ENCODE measurements around the gene COL5A3.
"Not testable (repeated sequence)": the region's sequence is repeated elsewhere in the genome, so short reads cannot be mapped to it uniquely, and the experiment has no call there.

The COL5A3 gene

DNA sequence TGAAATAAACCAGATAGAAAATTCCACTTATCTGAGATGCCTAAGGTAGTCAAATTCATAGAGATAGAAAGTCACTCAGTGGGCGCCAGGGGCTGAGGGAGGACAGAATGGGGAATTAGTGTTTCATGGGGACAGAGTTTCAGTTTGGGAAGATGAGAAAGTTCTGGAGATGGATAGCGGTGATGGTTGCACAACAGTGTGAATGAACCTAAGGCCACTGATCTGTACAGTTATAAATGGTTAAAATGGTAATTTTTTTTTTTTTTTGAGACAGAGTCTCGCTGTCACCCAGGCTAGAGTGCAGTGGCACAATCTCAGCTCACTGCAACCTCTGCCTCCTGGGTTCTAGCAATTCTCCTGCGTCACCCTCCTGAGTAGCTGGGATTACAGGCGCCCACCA is 12.8 kb upstream of the COL5A3 start:
- not testable (repeated sequence) for H3K27me3 ChIP-seq (ENCODE audit: control insufficient read depth, insufficient read depth, low read length); H3K9ac ChIP-seq (ENCODE audit: low read length); H3K36me3 ChIP-seq (ENCODE audit: control insufficient read depth, insufficient read depth, low read length); H3K4me3 ChIP-seq (ENCODE audit: low read length); H3K9me3 ChIP-seq (ENCODE audit: control insufficient read depth, low read length); H3K4me1 ChIP-seq (ENCODE audit: control insufficient read depth, insufficient read depth, low read length)

- Histone ChIP-seq H3K4me1 (ENCODE audit: control insufficient read depth, insufficient read depth, low read length) (no peaks in the 10 kb centered on the region), H3K27me3 (ENCODE audit: control insufficient read depth, insufficient read depth, low read length) (peaks cover 6% of the 10 kb centered on the region), H3K36me3 (ENCODE audit: control insufficient read depth, insufficient read depth, low read length) (no peaks in the 10 kb centered on the region), H3K9me3 (ENCODE audit: control insufficient read depth, low read length) (no peaks in the 10 kb centered on the region), H3K4me3 (ENCODE audit: low read length) (no peak overlapping the region), H3K9ac (ENCODE audit: low read length) (no peak overlapping the region)
Observed at GRCh38 chr19:10021863-10022262, 11.6 kb upstream of the COL5A3 start.

DNA sequence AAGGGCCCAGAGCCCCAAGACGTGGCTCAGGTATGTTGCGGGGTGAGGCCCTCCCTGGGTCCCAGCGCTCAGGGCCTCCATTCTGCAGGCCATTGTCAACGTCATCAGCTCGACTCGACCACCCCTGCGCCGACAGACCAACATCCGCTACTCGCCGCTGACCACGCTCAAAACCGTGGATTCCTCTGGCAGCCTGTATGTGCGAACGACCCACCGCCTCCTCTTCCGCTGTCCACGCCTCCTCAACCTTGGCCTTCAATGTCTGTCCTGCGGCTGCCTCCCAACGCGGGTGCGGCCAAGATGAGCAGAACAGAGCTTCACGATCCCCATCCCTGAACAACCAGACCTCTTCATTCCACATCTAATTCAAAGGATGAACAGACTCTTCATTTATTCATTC is 11.1 kb upstream of the COL5A3 start:
- Histone ChIP-seq H3K9ac (ENCODE audit: low read length) (no peak overlapping the region), H3K36me3 (ENCODE audit: control insufficient read depth, insufficient read depth, low read length) (no peaks in the 10 kb centered on the region), H3K4me3 (ENCODE audit: low read length) (no peak overlapping the region), H3K9me3 (ENCODE audit: control insufficient read depth, low read length) (no peaks in the 10 kb centered on the region), H3K27me3 (ENCODE audit: control insufficient read depth, insufficient read depth, low read length) (peaks cover 1% of the 10 kb centered on the region), H3K4me1 (ENCODE audit: control insufficient read depth, insufficient read depth, low read length) (no peaks in the 10 kb centered on the region)

DNA sequence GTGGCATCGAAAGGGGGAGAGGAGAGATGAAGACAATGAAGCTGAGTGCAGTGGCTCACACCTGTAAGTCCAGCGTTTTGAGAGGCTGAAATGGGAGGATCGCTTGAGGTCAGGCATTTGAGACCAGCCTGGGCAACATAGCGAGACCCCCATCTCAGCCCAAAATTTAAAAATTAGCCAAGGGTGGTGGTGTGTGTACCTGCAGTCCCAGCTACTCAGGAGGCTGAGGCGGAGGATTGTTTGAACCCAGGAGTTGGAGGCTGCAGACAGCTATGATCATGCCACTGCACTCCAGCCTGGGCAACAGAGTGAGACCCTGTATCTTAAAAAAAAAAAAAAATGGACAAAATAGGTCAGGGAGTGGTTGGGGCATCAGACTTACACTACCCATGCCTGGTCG is 10.5 kb upstream of the COL5A3 start:
- no peaks in the 10 kb centered on the region for H3K36me3 ChIP-seq (ENCODE audit: control insufficient read depth, insufficient read depth, low read length)
- H3K9me3 ChIP-seq (ENCODE audit: control insufficient read depth, low read length) = no peaks in the 10 kb centered on the region
- no peaks in the 10 kb centered on the region for H3K4me1 ChIP-seq (ENCODE audit: control insufficient read depth, insufficient read depth, low read length)
- H3K9ac ChIP-seq (ENCODE audit: low read length) = no peak overlapping the region
- H3K4me3 ChIP-seq (ENCODE audit: low read length) = no peak overlapping the region
- no peaks in the 10 kb centered on the region for H3K27me3 ChIP-seq (ENCODE audit: control insufficient read depth, insufficient read depth, low read length)

DNA sequence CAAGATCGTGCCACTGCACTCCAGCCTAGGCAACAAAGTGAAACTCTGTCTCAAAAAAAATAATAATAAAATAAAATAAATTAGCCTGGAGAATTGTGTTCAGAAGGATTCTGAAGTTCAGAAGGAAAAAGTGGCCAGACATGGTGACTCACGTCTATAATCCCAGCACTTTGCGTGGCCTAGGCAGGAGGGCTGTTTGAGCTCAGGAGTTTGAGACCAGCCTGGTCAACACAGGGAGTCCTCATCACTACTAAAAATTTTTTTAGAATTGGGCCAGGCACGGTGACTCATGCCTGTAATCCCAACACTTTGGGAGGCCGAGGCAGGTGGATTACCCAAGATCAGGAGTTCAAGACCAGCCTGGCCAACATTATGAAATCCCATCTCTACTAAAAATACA is 8.9 kb upstream of the COL5A3 start:
- H3K27me3 ChIP-seq (ENCODE audit: control insufficient read depth, insufficient read depth, low read length) = no peaks in the 10 kb centered on the region

DNA sequence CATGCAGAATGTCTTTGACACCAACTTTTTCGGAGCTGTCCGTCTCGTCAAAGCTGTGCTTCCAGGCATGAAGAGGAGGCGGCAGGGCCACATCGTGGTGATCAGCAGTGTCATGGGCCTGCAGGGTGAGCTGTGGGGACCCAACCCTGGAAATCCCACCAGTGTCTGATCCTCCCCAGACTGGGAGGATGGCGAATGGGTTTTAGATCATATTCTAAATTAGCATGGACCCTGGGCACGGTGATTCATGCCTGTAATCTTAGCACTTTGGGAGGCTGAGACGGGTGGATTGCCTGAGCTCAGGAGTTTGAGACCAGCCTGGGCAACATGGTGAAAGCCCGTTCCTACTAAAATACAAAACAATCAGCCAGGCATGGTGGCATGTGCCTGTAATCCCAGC is 8.5 kb upstream of the COL5A3 start:
- Histone ChIP-seq H3K4me3 (ENCODE audit: low read length) (no peak overlapping the region), H3K27me3 (ENCODE audit: control insufficient read depth, insufficient read depth, low read length) (no peaks in the 10 kb centered on the region)

More for the DNA sequence above, 8.9 kb upstream of the COL5A3 start:
- Histone ChIP-seq H3K9ac (ENCODE audit: low read length) (no peak overlapping the region), H3K4me1 (ENCODE audit: control insufficient read depth, insufficient read depth, low read length) (no peaks in the 10 kb centered on the region), H3K36me3 (ENCODE audit: control insufficient read depth, insufficient read depth, low read length) (no peaks in the 10 kb centered on the region), H3K4me3 (ENCODE audit: low read length) (no peak overlapping the region), H3K9me3 (ENCODE audit: control insufficient read depth, low read length) (no peaks in the 10 kb centered on the region)

GRCh38 chr19:10018263-10018662 is 8.0 kb upstream of the COL5A3 start:
- H3K9ac ChIP-seq (ENCODE audit: low read length) = no peak overlapping the region
- no peaks in the 10 kb centered on the region for H3K4me1 ChIP-seq (ENCODE audit: control insufficient read depth, insufficient read depth, low read length)
- no peaks in the 10 kb centered on the region for H3K27me3 ChIP-seq (ENCODE audit: control insufficient read depth, insufficient read depth, low read length)

More for the DNA sequence above, 8.5 kb upstream of the COL5A3 start:
- Histone ChIP-seq H3K9ac (ENCODE audit: low read length) (no peak overlapping the region), H3K9me3 (ENCODE audit: control insufficient read depth, low read length) (no peaks in the 10 kb centered on the region), H3K4me1 (ENCODE audit: control insufficient read depth, insufficient read depth, low read length) (no peaks in the 10 kb centered on the region), H3K36me3 (ENCODE audit: control insufficient read depth, insufficient read depth, low read length) (no peaks in the 10 kb centered on the region)

DNA sequence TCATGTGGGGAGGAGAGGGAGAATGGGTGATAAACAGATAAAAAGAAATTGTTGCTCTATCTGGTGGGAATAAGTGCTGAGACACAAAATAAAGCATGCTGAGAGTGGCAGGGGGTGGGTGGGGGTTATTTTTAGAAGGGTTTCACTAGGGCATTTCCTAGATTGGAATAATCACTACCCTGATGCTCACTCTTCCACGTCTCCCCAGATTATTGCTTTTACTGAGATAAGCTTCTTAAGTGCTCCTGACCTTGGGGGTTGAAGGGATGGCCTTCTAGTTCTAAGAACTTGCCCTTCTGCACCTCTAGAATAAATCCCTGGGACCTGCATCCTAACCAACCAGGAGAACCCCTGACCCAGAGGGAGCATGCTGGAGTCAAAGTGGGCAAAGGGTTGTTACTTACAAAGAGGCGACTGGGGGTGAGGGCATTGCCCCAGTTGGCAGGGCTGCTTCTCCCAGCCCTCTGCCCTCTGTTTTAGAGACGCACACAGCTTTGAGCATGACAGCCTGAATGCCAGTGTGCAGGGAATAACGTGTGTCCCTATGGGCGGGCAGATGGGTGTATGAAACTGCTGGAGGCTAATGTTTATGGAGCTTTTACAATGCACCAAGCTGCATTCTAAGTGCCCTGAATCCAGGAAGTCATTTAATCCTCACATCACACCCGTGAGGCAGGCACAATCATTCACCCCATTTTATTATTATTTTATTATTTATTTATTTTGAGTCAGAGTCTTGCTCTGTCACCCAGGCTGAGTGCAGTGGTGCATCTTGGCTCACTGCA is 3.7 kb upstream of the COL5A3 start:
- Histone ChIP-seq H3K36me3 (ENCODE audit: control insufficient read depth, insufficient read depth, low read length) (no peaks in the 10 kb centered on the region), H3K9me3 (ENCODE audit: control insufficient read depth, low read length) (no peaks in the 10 kb centered on the region), H3K4me1 (ENCODE audit: control insufficient read depth, insufficient read depth, low read length) (peaks cover 6% of the 10 kb centered on the region), H3K9ac (ENCODE audit: low read length) (no peak overlapping the region), H3K27me3 (ENCODE audit: control insufficient read depth, insufficient read depth, low read length) (peaks cover 21% of the 10 kb centered on the region), H3K4me3 (ENCODE audit: low read length) (no peak overlapping the region)

More at GRCh38 chr19:10018263-10018662, 8.0 kb upstream of the COL5A3 start:
- Histone ChIP-seq H3K36me3 (ENCODE audit: control insufficient read depth, insufficient read depth, low read length) (no peaks in the 10 kb centered on the region), H3K9me3 (ENCODE audit: control insufficient read depth, low read length) (no peaks in the 10 kb centered on the region), H3K4me3 (ENCODE audit: low read length) (no peak overlapping the region)

GRCh38 chr19:10013316-10013715 is 3.0 kb upstream of the COL5A3 start, which contains the start of gene RDH8:
Gene RDH8, plus strand, starts transcription at chr19:10013483. Its CDS starts 15 bp downstream, at chr19:10013498.
- no peak within 1 kb of the TSS for H3K4me3 ChIP-seq (ENCODE audit: low read length)
- H3K36me3 ChIP-seq (ENCODE audit: control insufficient read depth, insufficient read depth, low read length) = no peaks in the 10 kb centered on the region
- peaks cover 6% of the 10 kb centered on the region for H3K4me1 ChIP-seq (ENCODE audit: control insufficient read depth, insufficient read depth, low read length)
- H3K9ac ChIP-seq (ENCODE audit: low read length) = no peak within 1 kb of the TSS
- no peaks in the 10 kb centered on the region for H3K9me3 ChIP-seq (ENCODE audit: control insufficient read depth, low read length)
- peaks cover 28% of the 10 kb centered on the region for H3K27me3 ChIP-seq (ENCODE audit: control insufficient read depth, insufficient read depth, low read length)

DNA sequence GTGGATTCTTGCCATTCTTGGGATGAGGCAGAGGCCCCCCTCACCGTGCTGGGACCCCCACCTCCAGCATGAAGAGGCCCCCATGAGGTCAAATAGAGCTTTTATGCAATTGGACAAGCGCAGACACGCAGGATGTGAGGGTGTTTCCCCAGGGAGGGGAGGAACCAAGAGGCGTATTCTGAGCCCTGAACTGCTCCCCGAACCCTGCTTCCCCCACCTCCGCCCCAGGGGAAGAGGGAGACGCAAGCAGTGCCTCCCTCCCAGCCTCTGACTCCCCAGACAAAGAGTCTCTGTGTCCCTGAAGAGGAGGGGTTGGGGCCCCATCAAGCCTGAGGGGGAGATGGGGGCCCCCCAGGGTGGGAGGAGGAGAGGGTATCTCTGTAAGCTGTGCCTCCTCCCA is 1.7 kb upstream of the COL5A3 start:
- peaks cover 6% of the 10 kb centered on the region for H3K4me1 ChIP-seq (ENCODE audit: control insufficient read depth, insufficient read depth, low read length)
- H3K4me3 ChIP-seq (ENCODE audit: low read length) = no peak overlapping the region
- H3K9ac ChIP-seq (ENCODE audit: low read length) = no peak overlapping the region
- no peaks in the 10 kb centered on the region for H3K9me3 ChIP-seq (ENCODE audit: control insufficient read depth, low read length)
- peaks cover 37% of the 10 kb centered on the region for H3K27me3 ChIP-seq (ENCODE audit: control insufficient read depth, insufficient read depth, low read length)
- no peaks in the 10 kb centered on the region for H3K36me3 ChIP-seq (ENCODE audit: control insufficient read depth, insufficient read depth, low read length)

DNA sequence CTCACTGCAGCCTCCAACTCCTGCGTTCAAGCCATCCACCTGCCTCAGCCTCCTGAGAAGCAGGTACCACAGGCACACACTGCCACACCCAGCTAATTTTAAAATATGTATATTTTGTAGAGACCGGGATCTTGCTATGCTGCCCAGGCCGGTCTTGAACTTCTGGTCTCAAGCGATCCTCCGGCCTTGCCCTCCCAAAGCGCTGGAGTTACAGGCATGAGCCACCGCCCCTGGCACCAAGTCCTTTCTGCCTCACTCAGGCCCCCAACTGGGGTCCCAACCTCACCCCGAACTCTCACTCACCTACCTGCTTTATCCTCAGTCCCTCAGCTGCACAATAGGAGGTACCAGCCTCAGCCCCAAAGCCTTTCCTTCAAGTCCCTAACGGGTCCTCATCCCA is 635 bp upstream of the COL5A3 start:
- Histone ChIP-seq H3K9me3 (ENCODE audit: control insufficient read depth, low read length) (no peaks in the 10 kb centered on the region), H3K9ac (ENCODE audit: low read length) (no peak overlapping the region), H3K4me1 (ENCODE audit: control insufficient read depth, insufficient read depth, low read length) (peaks cover 7% of the 10 kb centered on the region), H3K36me3 (ENCODE audit: control insufficient read depth, insufficient read depth, low read length) (no peaks in the 10 kb centered on the region), H3K27me3 (ENCODE audit: control insufficient read depth, insufficient read depth, low read length) (peaks cover 38% of the 10 kb centered on the region), H3K4me3 (ENCODE audit: low read length) (no peak overlapping the region)

DNA sequence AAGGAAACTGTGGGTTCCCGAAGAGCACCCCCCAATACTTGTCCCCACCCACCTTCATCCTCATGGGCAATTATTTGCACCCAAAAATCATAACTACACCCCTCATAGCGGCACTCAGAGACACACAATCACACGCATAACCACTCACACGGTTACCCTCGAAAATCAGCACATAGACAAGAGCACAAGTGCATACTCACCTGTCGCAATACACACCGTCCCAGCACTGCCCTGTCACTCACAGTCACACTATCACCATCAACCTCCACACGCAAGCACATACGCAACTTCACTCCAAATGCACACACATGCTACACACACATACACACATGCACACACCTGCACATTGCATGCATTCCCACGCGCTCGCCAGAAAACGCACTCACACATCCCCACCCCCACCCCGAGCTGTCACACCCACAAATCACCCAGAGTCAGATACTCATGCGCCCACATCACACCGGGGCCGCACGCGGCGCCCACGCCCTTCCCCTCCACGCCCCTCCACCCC is 535 bp downstream of the COL5A3 start:
- no peaks in the 10 kb centered on the region for H3K36me3 ChIP-seq (ENCODE audit: control insufficient read depth, insufficient read depth, low read length)
- H3K4me1 ChIP-seq (ENCODE audit: control insufficient read depth, insufficient read depth, low read length) = peaks cover 12% of the 10 kb centered on the region
- H3K27me3 ChIP-seq (ENCODE audit: control insufficient read depth, insufficient read depth, low read length) = peaks cover 38% of the 10 kb centered on the region
- no peak overlapping the region for H3K9ac ChIP-seq (ENCODE audit: low read length)
- no peak overlapping the region for H3K4me3 ChIP-seq (ENCODE audit: low read length)
- H3K9me3 ChIP-seq (ENCODE audit: control insufficient read depth, low read length) = no peaks in the 10 kb centered on the region

Measured in mucosa of stomach (tissue), 1 donor.